C4-2B (cell line): ENCODE results near the gene OR10A6.

Source experiments
- CTCF ChIP-seq: fragments of 450-650 bp; conservative IDR thresholded peaks from 2 replicates; pipeline ENCODE4 v1.5.1; 2017; ENCODE audit warnings: mild to moderate bottlenecking
- ZFX ChIP-seq: fragments of 450-650 bp; IDR thresholded peaks from 2 replicates; pipeline ENCODE4 v1.6.1; 2017

- TF ChIP-seq CTCF = no peak
- TF ChIP-seq ZFX = no peak
These were observed 25.1 kb downstream of the OR10A6 start for GRCh38 chr11:7905961-7906429.
